HG02678 (cell line): Measurements from ENCODE around the gene ZSWIM7.
"Not testable (repeated sequence)": the region's sequence is repeated elsewhere in the genome, so short reads cannot be mapped to it uniquely, and the experiment has no call there.

Experiments
- ATAC-seq: cut with Tn5 transposase; IDR thresholded peaks from one replicate; pipeline ENCODE4 v1.9.1; 2021; ENCODE audit warnings: mild to moderate bottlenecking, moderate library complexity; ENCODE audit not compliant: unreplicated experiment

The ZSWIM7 gene

GRCh38 chr17:15999974-16000827, 697 bp upstream of the ZSWIM7 start:
- ATAC-seq = no peak

GRCh38 chr17:15998031-15998562, 1.4 kb downstream of the ZSWIM7 start:
- no peak for ATAC-seq

GRCh38 chr17:15996322-15996721, 3.2 kb downstream of the ZSWIM7 start:
- ATAC-seq = no peak

GRCh38 chr17:15981646-15982580, 17.6 kb downstream of the ZSWIM7 start:
- no peak for ATAC-seq

GRCh38 chr17:15981208-15981607, 18.3 kb downstream of the ZSWIM7 start:
- ATAC-seq = peak; percentile 82

- ATAC-seq = not testable (repeated sequence)
Observed at GRCh38 chr17:15979013-15979412, 20.5 kb downstream of the ZSWIM7 start.

- no peak for ATAC-seq
Observed at GRCh38 chr17:15978606-15979005, 20.9 kb downstream of the ZSWIM7 start.

GRCh38 chr17:15977894-15978293, 21.6 kb downstream of the ZSWIM7 start:
- no peak for ATAC-seq

- ATAC-seq = no peak
Observed at GRCh38 chr17:15973834-15974233, 25.7 kb downstream of the ZSWIM7 start.

GRCh38 chr17:15973016-15973415, 26.5 kb downstream of the ZSWIM7 start:
- no peak for ATAC-seq

GRCh38 chr17:15972497-15972951, 27.0 kb downstream of the ZSWIM7 start:
- no peak for ATAC-seq

GRCh38 chr17:15971882-15972281, 27.6 kb downstream of the ZSWIM7 start:
- no peak for ATAC-seq

GRCh38 chr17:15971098-15971678, 28.3 kb downstream of the ZSWIM7 start:
- ATAC-seq = no peak

GRCh38 chr17:15970500-15970899, 29.0 kb downstream of the ZSWIM7 start:
- ATAC-seq = no peak

- ATAC-seq = no peak
Observed at GRCh38 chr17:15969463-15969862, 30.0 kb downstream of the ZSWIM7 start.

GRCh38 chr17:15967706-15968399, 31.7 kb downstream of the ZSWIM7 start:
- no peak for ATAC-seq

GRCh38 chr17:15966879-15967248, 32.6 kb downstream of the ZSWIM7 start:
- ATAC-seq = no peak

- no peak for ATAC-seq
Observed at GRCh38 chr17:15966183-15966878, 33.2 kb downstream of the ZSWIM7 start.

GRCh38 chr17:15965528-15965927, 34.0 kb downstream of the ZSWIM7 start:
- no peak for ATAC-seq

GRCh38 chr17:15963670-15964110, 35.8 kb downstream of the ZSWIM7 start:
- no peak for ATAC-seq
